ENCODE measurements around the gene PLEKHA6.
A peak's percentile ranks its signal among the peaks of the same experiment; 100 is the strongest.

PLEKHA6 gene

DNA sequence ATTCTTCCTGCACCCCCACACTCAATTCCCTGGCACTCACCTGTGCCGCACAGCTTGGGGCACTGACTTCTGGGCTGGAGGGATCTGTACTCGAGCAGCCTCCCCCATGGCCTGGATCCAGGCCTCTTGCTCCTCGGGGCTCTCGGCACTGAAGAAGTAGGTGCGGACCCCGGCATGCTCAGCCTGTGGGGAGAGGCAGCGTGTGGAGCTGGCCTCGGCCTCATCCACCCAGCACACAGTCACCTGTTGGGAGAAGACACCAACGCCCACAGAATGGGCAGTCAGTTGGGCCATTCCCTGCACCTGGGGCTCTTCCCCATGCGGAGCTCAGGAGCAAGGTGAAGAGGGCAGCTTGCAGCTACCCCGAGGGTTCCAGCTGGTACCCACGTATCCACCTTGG, 98.5 kb downstream of the PLEKHA6 start:
- Histone ChIP-seq H3K36me3 (ENCODE audit: control insufficient read depth, low read depth, low read length) (peaks cover 2% of the 10 kb centered on the region), H3K27ac (ENCODE audit: low read length) (no peak overlapping the region), H3K4me1 (ENCODE audit: control insufficient read depth, low read depth, low read length) (peaks cover 4% of the 10 kb centered on the region), H3K27me3 (ENCODE audit: control insufficient read depth, insufficient read depth, low read length) (no peaks in the 10 kb centered on the region), H3K9ac (ENCODE audit: low read length) (no peak overlapping the region), H3K9me3 (ENCODE audit: control insufficient read depth, low read depth, low read length) (no peaks in the 10 kb centered on the region), H3K4me3 (ENCODE audit: low read length) (no peak overlapping the region)

GRCh38 chr1:204260601-204261197, 99.0 kb downstream of the PLEKHA6 start:
- Histone ChIP-seq H3K4me3 (ENCODE audit: low read length) (no peak overlapping the region), H3K36me3 (ENCODE audit: control insufficient read depth, low read depth, low read length) (peaks cover 2% of the 10 kb centered on the region), H3K27ac (ENCODE audit: low read length) (no peak overlapping the region), H3K9me3 (ENCODE audit: control insufficient read depth, low read depth, low read length) (no peaks in the 10 kb centered on the region), H3K4me1 (ENCODE audit: control insufficient read depth, low read depth, low read length) (peaks cover 9% of the 10 kb centered on the region), H3K9ac (ENCODE audit: low read length) (no peak overlapping the region), H3K27me3 (ENCODE audit: control insufficient read depth, insufficient read depth, low read length) (no peaks in the 10 kb centered on the region)

GRCh38 chr1:204259782-204260181, 99.9 kb downstream of the PLEKHA6 start:
- Histone ChIP-seq H3K9ac (ENCODE audit: low read length) (no peak overlapping the region), H3K9me3 (ENCODE audit: control insufficient read depth, low read depth, low read length) (no peaks in the 10 kb centered on the region), H3K27me3 (ENCODE audit: control insufficient read depth, insufficient read depth, low read length) (no peaks in the 10 kb centered on the region), H3K4me3 (ENCODE audit: low read length) (no peak overlapping the region), H3K36me3 (ENCODE audit: control insufficient read depth, low read depth, low read length) (peaks cover 2% of the 10 kb centered on the region), H3K27ac (ENCODE audit: low read length) (no peak overlapping the region), H3K4me1 (ENCODE audit: control insufficient read depth, low read depth, low read length) (peaks cover 19% of the 10 kb centered on the region)

DNA sequence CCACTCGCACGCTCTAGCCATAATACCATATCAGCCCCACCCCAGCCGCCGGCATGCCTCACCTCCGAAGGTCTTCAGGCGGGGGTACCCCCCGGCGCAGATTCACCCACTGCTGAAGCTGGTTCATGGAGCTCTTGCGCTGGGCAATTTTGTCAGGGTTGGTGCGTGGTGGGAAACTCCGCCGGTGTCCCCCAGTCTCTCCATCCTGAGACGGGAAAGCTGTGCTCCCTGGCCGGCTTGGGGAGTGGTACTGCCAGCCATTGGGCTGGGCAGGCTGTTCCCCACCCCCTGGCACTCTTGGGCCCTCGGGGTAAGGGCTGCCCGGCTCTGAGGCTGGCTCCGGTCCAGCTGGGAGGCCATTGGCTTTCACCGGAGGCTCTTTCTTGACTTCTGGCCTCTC, 100.5 kb downstream of the PLEKHA6 start:
- no peaks in the 10 kb centered on the region for H3K27me3 ChIP-seq (ENCODE audit: control insufficient read depth, insufficient read depth, low read length)

DNA sequence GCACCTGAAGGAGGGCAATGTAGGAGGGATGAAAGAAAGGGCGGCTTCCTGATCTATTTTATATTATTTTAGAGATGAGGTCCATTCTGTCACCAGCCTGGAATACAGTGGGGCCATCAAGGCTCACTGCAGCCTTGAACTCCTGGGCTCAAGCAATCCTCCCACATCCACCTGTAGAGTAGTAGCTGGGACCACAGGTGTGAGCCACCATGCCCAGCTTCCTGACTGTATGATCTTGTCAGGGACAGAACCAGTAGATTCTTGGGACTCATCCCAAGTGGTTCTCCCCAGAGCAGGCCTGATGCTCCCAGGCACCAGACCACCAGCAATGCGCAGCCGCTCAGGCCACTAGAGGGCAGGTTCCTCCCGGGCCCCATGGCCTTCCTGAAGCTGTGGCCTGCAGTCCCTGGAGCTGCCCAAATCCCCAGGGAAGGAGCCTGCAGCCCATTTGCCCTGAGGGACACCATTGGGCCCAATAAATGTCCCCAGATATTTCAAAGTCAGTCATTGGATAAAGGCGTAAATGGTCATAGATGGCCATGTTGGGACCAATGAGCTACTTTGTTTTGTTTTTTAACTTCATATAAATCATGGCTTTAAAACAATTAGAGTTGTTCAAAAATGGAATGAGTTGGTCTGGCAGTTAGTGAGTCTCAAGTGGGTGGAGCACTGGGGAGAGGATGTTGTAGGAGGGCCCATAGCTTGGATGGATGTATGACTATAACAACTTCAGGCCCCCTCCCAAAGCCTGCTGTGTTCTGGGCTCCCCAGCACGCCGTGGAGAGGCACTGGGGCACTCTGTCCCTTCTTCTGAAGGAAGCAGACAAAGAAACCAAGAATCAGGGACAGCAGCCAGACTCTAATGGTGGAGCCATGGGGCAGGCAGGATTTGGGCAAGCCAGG, 101.3 kb downstream of the PLEKHA6 start:
- Histone ChIP-seq H3K4me3 (ENCODE audit: low read length) (no peak overlapping the region), H3K27me3 (ENCODE audit: control insufficient read depth, insufficient read depth, low read length) (no peaks in the 10 kb centered on the region), H3K27ac (ENCODE audit: low read length) (no peak overlapping the region), H3K4me1 (ENCODE audit: control insufficient read depth, low read depth, low read length) (peaks cover 29% of the 10 kb centered on the region), H3K36me3 (ENCODE audit: control insufficient read depth, low read depth, low read length) (peaks cover 2% of the 10 kb centered on the region), H3K9ac (ENCODE audit: low read length) (no peak overlapping the region), H3K9me3 (ENCODE audit: control insufficient read depth, low read depth, low read length) (no peaks in the 10 kb centered on the region)

More for the DNA sequence above, 100.5 kb downstream of the PLEKHA6 start:
- no peaks in the 10 kb centered on the region for H3K9me3 ChIP-seq (ENCODE audit: control insufficient read depth, low read depth, low read length)
- no peak overlapping the region for H3K27ac ChIP-seq (ENCODE audit: low read length)
- H3K9ac ChIP-seq (ENCODE audit: low read length) = no peak overlapping the region
- peaks cover 2% of the 10 kb centered on the region for H3K36me3 ChIP-seq (ENCODE audit: control insufficient read depth, low read depth, low read length)
- peaks cover 24% of the 10 kb centered on the region for H3K4me1 ChIP-seq (ENCODE audit: control insufficient read depth, low read depth, low read length)
- no peak overlapping the region for H3K4me3 ChIP-seq (ENCODE audit: low read length)

DNA sequence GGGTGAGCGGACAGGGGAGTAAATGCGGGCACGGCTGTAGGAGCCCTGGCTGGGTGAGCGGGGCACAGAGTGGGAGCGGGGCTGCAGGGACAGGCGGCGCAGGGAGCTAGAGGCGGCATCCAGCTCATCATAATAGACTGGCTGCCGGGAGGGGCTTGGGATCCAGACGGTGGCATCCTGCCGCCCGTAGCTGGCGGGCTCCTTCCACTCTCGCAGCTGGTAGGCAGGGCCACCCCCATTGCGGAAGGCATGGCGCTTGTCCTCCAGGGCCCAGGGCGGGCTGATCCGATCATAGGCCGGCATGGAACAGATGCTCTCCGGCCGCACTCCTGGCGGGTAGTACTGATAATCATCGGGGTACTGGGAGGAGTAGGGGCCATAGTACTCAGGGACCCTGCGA, 102.3 kb downstream of the PLEKHA6 start:
- no peak overlapping the region for H3K27ac ChIP-seq (ENCODE audit: low read length)
- no peak overlapping the region for H3K4me3 ChIP-seq (ENCODE audit: low read length)
- H3K27me3 ChIP-seq (ENCODE audit: control insufficient read depth, insufficient read depth, low read length) = no peaks in the 10 kb centered on the region
- H3K36me3 ChIP-seq (ENCODE audit: control insufficient read depth, low read depth, low read length) = peaks cover 2% of the 10 kb centered on the region
- no peak overlapping the region for H3K9ac ChIP-seq (ENCODE audit: low read length)
- H3K9me3 ChIP-seq (ENCODE audit: control insufficient read depth, low read depth, low read length) = no peaks in the 10 kb centered on the region
- peaks cover 29% of the 10 kb centered on the region for H3K4me1 ChIP-seq (ENCODE audit: control insufficient read depth, low read depth, low read length)

GRCh38 chr1:204256531-204256930, 103.2 kb downstream of the PLEKHA6 start:
- Histone ChIP-seq H3K4me3 (ENCODE audit: low read length) (no peak overlapping the region), H3K27me3 (ENCODE audit: control insufficient read depth, insufficient read depth, low read length) (no peaks in the 10 kb centered on the region), H3K9me3 (ENCODE audit: control insufficient read depth, low read depth, low read length) (no peaks in the 10 kb centered on the region), H3K9ac (ENCODE audit: low read length) (no peak overlapping the region), H3K27ac (ENCODE audit: low read length) (no peak overlapping the region), H3K4me1 (ENCODE audit: control insufficient read depth, low read depth, low read length) (peaks cover 29% of the 10 kb centered on the region), H3K36me3 (ENCODE audit: control insufficient read depth, low read depth, low read length) (peaks cover 2% of the 10 kb centered on the region)

DNA sequence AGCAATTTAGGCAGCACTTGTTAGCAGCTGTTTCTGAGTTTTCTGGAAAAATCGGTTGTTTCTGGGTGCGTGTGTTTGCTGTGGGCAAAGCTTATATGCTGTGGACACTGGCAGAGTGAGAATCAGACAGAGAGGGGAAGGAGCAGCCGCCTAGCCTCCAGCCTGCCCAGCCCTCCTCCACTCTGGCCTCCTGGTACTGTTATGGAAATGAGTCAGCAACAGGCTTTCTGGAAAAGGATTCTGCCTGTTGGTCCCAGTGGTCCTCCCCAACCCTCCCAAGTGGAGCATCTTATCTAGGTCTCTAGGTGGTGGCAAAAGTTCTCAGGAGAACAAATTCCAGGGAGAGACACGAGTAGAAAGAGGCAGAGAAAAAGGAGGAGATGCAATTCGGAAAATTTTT, 103.8 kb downstream of the PLEKHA6 start:
- H3K9ac ChIP-seq (ENCODE audit: low read length) = peak overlapping the region; percentile 14
- no peak overlapping the region for H3K27ac ChIP-seq (ENCODE audit: low read length)
- H3K27me3 ChIP-seq (ENCODE audit: control insufficient read depth, insufficient read depth, low read length) = no peaks in the 10 kb centered on the region
- H3K4me1 ChIP-seq (ENCODE audit: control insufficient read depth, low read depth, low read length) = peaks cover 29% of the 10 kb centered on the region
- H3K36me3 ChIP-seq (ENCODE audit: control insufficient read depth, low read depth, low read length) = peaks cover 2% of the 10 kb centered on the region
- H3K9me3 ChIP-seq (ENCODE audit: control insufficient read depth, low read depth, low read length) = no peaks in the 10 kb centered on the region
- H3K4me3 ChIP-seq (ENCODE audit: low read length) = peak overlapping the region; percentile 4

DNA sequence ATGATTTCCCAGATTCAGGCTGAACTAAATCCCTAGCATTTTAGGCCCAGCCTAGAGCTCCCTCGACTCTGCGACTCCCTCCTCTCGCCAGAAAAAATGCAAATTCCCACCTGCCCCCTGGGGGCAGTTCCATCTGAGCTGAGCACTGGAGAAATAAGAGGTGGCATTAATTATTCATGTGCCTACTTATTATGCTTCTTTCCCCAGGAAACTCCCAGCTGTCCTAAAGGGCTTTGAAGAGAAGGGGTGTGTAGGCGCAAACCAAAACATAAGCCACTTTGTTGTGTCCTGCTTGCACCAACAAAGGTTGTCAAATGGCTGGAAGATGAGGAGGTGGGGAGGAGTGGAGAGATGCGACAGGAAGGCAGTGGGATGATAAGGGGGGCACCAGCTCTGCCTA, 104.5 kb downstream of the PLEKHA6 start:
- Histone ChIP-seq H3K9ac (ENCODE audit: low read length) (no peak overlapping the region), H3K4me1 (ENCODE audit: control insufficient read depth, low read depth, low read length) (peaks cover 29% of the 10 kb centered on the region), H3K27ac (ENCODE audit: low read length) (no peak overlapping the region), H3K36me3 (ENCODE audit: control insufficient read depth, low read depth, low read length) (peaks cover 1% of the 10 kb centered on the region), H3K9me3 (ENCODE audit: control insufficient read depth, low read depth, low read length) (no peaks in the 10 kb centered on the region), H3K4me3 (ENCODE audit: low read length) (peak overlapping the region; percentile 4), H3K27me3 (ENCODE audit: control insufficient read depth, insufficient read depth, low read length) (no peaks in the 10 kb centered on the region)

DNA sequence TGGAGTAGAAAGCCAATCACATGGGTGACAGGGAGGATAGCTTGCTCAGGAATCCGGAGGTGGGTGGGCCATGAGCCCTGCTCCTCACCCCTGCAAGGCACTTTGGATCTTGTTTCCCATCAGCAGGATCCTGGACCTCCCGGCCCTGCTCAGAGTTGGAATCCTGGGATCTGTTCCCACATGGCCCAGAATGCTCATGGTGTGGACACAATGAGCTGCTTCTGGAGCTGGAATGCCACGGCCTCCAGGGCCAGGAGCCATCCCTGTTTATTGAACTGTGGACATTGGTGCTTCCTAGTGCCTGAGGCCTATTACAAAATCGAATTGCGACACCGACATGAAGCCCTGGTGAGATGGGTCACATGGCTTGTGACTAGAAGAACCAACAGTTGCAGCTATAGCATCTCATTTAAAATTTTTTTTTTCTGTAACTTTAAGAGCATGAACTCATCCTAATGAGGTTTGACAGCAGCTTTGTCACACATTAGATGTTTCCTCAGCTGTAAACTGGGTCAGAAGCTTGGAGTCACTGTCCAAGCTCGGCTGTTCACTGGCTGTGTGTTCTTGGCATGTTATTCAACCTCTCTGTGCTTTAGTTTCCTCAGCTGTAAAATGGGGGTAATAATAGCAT, 105.6 kb downstream of the PLEKHA6 start:
- Histone ChIP-seq H3K9ac (ENCODE audit: low read length) (no peak overlapping the region), H3K4me3 (ENCODE audit: low read length) (no peak overlapping the region), H3K9me3 (ENCODE audit: control insufficient read depth, low read depth, low read length) (no peaks in the 10 kb centered on the region), H3K36me3 (ENCODE audit: control insufficient read depth, low read depth, low read length) (no peaks in the 10 kb centered on the region), H3K27me3 (ENCODE audit: control insufficient read depth, insufficient read depth, low read length) (no peaks in the 10 kb centered on the region), H3K27ac (ENCODE audit: low read length) (no peak overlapping the region), H3K4me1 (ENCODE audit: control insufficient read depth, low read depth, low read length) (peaks cover 29% of the 10 kb centered on the region)

DNA sequence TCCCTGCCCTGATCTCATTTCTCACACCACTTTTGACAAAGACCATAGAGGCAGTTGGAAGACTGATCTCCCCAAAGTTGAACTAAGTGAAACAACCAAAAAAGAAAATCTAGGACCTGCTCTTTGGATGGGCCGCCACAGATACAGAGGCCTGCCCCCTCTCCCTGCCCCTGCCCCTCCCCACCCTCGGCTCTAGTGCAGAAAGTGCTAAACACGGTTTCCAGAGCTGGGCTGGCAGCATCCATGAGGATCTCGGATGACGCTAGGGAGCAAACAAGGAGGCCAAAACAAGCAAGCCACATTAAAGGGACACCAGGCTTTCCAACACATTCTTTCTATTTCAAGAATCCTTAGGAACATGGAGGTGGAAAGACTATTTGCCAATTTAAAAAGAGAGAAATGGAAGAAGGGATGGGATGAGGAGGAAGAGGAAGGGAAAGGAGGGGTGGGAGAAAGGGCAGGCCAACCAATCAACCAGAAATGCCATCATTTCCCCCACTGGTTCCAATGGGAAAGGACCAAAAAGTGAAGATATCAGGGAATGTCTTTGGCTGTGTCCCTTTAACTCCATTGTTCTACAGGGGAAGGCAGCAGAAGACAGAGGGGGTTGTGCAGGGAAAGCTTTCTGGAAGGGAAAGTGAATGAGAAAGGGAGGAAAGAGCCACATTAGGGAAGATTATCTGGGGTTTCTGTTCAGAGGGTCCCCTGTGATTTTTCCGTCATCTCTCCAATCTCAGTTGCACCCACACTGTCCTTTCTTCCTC, 107.6 kb downstream of the PLEKHA6 start:
- no peaks in the 10 kb centered on the region for H3K9me3 ChIP-seq (ENCODE audit: control insufficient read depth, low read depth, low read length)
- H3K27me3 ChIP-seq (ENCODE audit: control insufficient read depth, insufficient read depth, low read length) = no peaks in the 10 kb centered on the region
- no peak overlapping the region for H3K4me3 ChIP-seq (ENCODE audit: low read length)
- no peak overlapping the region for H3K27ac ChIP-seq (ENCODE audit: low read length)
- H3K9ac ChIP-seq (ENCODE audit: low read length) = no peak overlapping the region
- no peaks in the 10 kb centered on the region for H3K36me3 ChIP-seq (ENCODE audit: control insufficient read depth, low read depth, low read length)
- peaks cover 29% of the 10 kb centered on the region for H3K4me1 ChIP-seq (ENCODE audit: control insufficient read depth, low read depth, low read length)
